ENCODE results near the gene PRR20D.
"Not testable (repeated sequence)": the region's sequence is repeated elsewhere in the genome, so short reads cannot be mapped to it uniquely, and the experiment has no call there.

PRR20D gene

DNA sequence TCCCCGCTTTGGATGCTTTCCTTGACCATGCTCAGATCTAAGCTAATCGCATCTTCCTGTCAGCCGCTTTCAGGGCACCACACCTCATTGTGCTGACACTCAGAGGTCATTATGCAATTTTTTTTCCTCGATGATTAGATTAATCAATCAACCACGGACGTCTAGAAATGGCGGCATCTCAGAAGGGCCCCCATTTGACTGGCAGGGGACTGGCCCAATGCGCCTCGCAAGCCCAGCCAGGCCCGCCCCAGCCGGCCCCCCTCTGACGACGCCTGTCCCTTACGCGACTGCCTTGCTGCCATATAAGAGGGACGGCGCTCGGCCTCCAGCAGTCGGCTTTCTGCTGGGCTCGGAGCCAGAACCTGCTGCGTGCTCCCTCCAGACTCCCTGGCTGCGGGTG lies at the start of gene PRR20D:
PRR20D (plus strand) TSS at position 301 of the 400 bp plus-strand sequence. CDS start 387 bp downstream, outside the sequence.
- DNase-seq (ENCODE audit: low spot score) = not testable (repeated sequence)

DNA sequence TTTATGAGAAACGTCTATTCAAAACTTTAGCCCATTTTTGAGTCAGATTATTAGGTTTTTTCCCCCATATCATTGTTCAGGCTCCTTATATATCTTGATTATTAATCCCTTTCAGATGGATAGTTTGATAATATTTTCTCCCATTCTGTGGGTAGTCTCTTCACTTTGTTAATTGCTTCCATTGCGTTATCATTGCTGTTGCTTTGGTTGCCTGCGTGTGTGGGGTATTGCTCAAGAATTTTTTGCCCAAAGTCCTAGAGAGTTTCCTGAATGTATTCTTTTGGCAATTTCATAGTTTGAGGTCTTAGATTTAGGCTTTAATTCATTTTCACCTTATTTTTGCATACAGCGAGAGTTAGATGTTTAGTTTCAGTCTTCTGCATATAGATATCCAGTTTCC lies 45.5 kb upstream of the PRR20D start:
- no peak for DNase-seq (ENCODE audit: low spot score)

- DNase-seq (ENCODE audit: low spot score) = no peak
Observed at GRCh38 chr13:57123681-57124080, 36.8 kb upstream of the PRR20D start.

GRCh38 chr13:57128909-57129308 lies 31.5 kb upstream of the PRR20D start:
- DNase-seq (ENCODE audit: low spot score) = no peak

GRCh38 chr13:57136093-57136492 lies 24.3 kb upstream of the PRR20D start:
- no peak for DNase-seq (ENCODE audit: low spot score)

GRCh38 chr13:57137585-57137984 lies 22.8 kb upstream of the PRR20D start:
- no peak for DNase-seq (ENCODE audit: low spot score)

GRCh38 chr13:57138988-57139387 lies 21.4 kb upstream of the PRR20D start:
- DNase-seq (ENCODE audit: low spot score) = no peak

GRCh38 chr13:57139781-57140180 lies 20.7 kb upstream of the PRR20D start:
- not testable (repeated sequence) for DNase-seq (ENCODE audit: low spot score)

DNA sequence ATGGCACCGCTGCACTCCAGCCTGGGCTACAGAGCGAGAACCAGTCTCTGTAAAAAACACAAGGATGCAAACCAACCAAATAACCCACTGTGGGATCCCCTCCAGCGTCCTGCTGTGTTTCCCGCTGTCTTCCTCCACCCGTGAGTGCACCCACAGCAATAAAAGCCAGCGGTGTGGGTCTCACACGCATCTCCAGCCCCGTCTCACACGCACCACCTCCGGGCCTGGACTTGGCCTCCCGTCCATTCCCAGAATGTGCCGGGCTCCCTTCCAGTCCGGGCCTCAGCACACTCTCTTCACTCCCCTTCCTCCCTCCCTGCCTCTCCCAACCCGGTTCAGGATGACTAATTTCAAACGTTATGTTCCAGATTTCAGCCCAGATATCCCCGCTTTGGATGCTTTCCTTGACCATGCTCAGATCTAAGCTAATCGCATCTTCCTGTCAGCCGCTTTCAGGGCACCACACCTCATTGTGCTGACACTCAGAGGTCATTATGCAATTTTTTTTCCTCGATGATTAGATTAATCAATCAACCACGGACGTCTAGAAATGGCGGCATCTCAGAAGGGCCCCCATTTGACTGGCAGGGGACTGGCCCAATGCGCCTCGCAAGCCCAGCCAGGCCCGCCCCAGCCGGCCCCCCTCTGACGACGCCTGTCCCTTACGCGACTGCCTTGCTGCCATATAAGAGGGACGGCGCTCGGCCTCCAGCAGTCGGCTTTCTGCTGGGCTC lies 20.0 kb upstream of the PRR20D start, which contains the start of gene PRR20A:
PRR20A (plus strand) TSS at position 684 of the 734 bp plus-strand sequence. CDS start 387 bp downstream, outside the sequence.
- not testable (repeated sequence) for DNase-seq (ENCODE audit: low spot score)

- not testable (repeated sequence) for DNase-seq (ENCODE audit: low spot score)
Observed at GRCh38 chr13:57147188-57147587, 13.2 kb upstream of the PRR20D start, which contains the start of gene PRR20B. Gene PRR20B, plus strand, starts transcription at chr13:57147488. Its CDS starts 387 bp downstream, at chr13:57147875.

- DNase-seq (ENCODE audit: low spot score) = not testable (repeated sequence)
Observed at GRCh38 chr13:57148106-57148505, 12.3 kb upstream of the PRR20D start.

GRCh38 chr13:57153761-57154160 lies 6.7 kb upstream of the PRR20D start, which contains the start of gene PRR20C:
Gene PRR20C, plus strand, starts transcription at chr13:57154061. Its CDS starts 387 bp downstream, at chr13:57154448.
- not testable (repeated sequence) for DNase-seq (ENCODE audit: low spot score)

GRCh38 chr13:57166897-57167296 lies 6.5 kb downstream of the PRR20D start, which contains the start of gene PRR20E:
Gene PRR20E, plus strand, starts transcription at chr13:57167197. Its CDS starts 387 bp downstream, at chr13:57167584.
- not testable (repeated sequence) for DNase-seq (ENCODE audit: low spot score)

- no peak for DNase-seq (ENCODE audit: low spot score)
Observed at GRCh38 chr13:57191667-57192066, 31.2 kb downstream of the PRR20D start.

GRCh38 chr13:57212989-57213388 lies 52.6 kb downstream of the PRR20D start:
- no peak for DNase-seq (ENCODE audit: low spot score)
